ENCODE data around the gene GSTT2.
"Not testable (repeated sequence)": the region's sequence is repeated elsewhere in the genome, so short reads cannot be mapped to it uniquely, and the experiment has no call there.

GSTT2 gene

DNA sequence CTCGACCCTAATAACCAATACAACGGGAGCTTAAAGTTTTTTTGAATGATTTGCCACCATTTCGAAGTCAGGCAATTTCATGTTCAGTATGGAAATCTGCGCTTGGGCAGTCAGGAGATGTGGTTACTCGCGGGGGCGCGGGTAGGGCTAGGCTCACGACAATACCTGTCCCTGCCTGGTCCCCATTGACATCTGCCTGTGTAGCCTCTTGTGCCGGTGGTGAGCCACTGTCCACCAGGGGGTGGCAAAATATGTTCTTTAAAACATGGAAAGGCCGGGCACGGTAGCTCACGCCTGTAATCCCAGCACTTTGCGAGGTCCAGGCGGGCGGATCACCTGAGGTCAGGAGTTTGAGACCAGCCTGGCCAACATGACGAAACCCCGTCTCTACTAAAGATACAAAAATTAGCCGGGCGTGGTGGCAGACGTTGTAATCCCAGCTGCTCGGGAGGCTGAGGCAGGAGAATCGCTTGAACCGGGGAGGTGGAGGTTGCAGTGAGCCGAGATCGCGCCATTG, 5.0 kb upstream of the GSTT2 start:
- not testable (repeated sequence) for DNase-seq

DNA sequence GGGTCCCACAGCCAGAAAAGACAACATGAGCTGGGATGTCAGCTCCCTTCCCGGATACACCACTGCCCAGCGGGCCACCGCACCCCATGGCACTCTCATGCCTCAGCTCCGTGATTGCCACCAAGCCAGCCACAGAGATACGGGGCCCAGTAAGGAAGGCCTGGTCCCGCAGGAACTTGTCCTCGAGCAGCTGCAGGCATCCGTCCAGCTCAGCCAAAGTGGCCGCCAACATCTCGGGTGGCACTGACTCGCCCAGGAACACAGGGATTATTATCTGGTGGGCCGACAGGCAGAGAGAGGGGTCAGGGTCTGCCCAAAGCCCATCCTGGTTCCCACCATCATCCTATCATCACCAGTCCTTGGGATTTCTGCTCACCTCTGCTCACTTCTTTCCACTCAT, 2.6 kb upstream of the GSTT2 start:
- not testable (repeated sequence) for DNase-seq

DNA sequence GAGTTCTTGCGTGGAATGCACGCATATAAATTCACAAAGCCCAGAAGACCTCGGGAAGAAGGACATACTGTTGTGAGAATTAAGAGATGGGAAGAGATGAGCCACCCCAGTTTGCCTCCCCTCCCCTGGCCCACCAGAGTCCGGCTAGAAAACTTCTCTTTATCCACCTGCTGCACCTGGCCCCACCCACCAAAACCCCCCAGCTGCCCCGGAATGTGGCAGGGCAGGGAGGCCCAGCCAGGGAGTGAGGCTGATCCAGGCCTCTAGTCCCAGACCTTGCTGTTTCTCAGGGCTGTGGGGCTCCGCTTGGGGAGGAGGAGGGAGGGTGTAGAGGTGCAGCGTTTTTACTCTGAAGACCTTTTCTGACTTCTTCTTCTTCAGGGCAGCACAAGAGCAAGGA, 633 bp downstream of the GSTT2 start:
- DNase-seq, result not testable (repeated sequence)

DNA sequence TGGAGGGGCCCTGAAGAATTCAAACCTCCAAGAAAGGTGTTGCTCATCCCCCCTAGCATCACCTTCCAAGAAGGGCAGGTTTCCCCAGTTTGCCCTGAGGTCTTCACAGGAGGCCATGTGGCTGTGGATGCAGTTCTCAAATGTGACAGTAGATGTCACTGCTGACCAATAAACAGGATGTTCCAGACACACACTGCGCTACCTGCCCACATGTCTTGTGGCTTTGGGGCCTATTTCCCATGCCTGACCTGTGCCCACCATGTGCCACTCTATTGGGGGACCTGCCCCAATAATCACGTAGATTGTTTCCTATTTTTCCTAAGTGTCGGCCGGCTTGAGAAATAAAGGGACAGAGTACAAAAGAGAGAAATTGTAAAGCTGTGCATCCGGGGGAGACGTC, 4.5 kb downstream of the GSTT2 start:
- peak; percentile 82 for DNase-seq

DNA sequence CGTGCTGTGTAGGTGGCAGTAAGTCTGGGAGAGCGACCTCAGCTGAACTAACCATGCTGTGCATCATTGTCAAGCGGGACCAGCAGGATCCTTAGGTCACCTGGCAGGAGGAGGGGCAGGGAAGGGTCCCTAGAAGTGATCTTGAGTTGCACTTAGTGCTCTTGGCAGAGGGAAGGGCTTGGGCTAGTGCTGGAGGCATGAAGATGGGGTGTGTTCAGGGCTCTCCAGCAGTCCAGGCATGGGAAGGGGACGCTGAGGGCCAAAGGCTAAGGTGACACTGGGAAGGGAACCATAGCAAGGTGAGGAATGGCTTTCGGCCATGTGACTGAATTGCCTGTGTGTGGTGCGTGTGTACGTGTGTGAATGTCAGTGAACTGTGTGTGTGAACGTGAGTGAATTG, 6.2 kb downstream of the GSTT2 start:
- DNase-seq, result not testable (repeated sequence)

DNA sequence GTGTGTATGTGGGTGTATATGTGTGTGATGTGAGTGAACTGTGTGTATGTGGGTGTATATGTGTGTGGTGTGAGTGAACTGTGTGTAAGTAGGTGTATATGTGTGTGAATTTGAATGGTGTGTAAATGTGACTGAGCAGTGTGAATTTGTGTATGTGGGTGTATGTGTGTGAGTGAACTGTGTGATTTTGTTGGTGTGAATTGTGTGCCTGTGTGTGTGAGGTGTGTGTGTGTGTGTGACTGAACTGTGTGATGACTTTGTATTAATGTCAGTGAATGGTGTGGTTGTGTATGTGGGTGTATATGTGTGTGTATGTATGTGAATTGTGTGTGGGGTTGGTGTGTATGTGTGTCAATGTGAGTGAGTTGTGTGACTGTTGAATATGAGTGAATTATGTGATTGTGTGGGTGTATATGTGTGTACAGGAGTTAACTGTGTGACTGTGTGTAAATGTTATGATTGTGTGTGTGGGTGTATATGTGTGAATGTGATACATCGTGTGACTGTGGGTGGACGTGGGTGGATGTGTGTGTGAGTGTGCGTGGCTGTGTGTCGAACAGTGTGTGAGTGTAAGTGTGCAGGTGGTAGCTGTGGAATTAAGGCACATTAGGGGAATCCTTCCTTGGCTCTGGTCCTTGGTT, 6.7 kb downstream of the GSTT2 start:
- DNase-seq, result not testable (repeated sequence)

DNA sequence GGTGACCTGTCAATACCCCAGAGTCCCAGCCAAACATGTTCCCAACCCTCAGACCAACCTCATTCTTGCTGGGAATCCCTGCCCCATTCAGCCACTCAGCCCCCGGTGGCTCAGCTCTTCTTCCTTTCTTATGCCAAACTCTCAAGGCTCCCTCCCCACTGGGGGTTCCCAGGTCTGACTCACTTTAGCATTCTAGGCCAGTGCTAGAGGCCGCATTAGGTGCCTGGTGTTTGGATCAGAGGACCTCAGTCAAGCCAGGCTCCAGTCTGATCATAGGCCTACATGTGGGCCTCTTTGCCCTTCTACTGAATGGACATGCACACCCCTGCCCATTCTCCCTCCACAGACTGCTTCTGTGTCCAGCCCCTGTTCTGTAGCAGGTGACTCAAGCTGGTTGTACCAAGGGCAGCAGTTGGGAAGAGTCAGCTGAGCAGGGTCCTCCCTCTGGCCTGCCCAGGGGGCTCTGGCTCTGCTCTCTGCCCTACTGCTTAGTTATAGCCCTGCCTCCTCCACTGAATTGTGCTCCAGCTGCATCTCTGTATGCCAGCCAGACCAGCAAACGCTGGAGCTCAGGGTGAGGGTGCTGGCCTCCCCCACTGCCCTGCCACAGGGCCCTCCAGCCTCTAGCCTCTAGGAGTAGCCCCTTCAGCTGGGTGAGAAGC, 9.8 kb downstream of the GSTT2 start:
- DNase-seq, result not testable (repeated sequence)

DNA sequence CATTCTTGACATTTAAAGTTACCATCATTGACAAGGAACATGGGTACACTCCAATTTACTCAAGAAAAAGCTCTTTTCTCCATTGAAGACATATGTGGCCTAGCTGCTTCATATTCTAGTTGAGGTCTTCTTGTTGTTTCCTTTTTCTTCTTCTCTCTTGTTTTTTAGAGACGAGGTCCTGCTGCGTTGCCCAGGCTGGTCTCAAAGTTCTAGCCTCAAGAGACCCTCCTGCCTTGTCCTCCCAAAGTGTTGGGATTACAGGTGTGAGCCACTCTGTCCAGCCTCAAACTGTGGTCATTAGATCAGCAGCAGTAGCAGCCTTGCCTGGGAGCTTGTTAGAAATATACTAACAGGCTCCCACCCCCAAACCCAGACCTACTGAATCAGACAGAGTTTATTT, 13.1 kb downstream of the GSTT2 start:
- DNase-seq, result not testable (repeated sequence)

DNA sequence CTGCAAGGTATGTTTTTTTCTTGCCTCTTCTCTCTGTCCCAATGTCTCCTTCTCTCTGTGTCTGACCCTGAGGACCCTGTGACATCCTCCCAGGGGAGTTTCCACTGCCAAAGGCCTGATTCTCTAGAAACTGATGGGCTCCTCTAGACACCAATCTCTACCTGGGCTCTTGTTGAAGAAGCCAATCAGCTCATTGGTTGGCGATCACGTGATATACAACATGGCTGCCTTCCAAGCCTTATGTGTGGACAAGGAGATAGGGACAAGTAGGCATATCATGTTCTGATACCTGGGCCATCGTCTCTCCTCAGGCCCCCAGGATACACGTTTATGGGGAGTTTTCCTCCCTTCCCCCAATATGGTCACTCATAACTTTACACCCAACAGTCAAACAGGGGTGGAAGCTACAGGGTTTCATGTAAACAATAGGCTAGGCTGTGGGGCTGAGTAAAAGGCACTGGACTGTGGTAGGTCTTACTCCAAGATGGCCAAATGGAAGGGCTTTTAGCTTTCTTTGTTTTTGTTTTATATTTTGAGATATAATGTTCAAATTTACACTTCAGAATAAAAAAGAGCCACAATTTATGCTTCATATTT, 13.7 kb downstream of the GSTT2 start:
- not testable (repeated sequence) for DNase-seq

DNA sequence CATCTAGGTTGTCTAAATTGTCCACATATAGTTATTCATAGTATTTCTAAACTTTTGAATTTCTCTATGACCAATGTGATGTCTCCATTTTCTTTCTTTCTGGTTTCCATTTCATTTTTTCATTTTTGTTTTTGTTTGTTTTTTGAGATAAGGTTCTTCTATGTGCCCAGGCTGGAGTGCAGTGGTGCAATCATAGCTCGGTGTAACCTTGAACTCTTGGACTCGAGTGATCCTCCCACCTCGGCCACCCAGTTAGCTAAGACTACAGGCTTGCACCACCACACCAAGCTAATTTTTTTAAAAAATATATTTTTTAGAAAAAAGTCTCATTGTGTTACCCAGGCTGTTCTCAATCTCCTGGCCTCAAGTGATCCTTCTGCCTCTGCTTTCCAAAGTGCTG, 17.2 kb downstream of the GSTT2 start:
- DNase-seq, result no peak

DNA sequence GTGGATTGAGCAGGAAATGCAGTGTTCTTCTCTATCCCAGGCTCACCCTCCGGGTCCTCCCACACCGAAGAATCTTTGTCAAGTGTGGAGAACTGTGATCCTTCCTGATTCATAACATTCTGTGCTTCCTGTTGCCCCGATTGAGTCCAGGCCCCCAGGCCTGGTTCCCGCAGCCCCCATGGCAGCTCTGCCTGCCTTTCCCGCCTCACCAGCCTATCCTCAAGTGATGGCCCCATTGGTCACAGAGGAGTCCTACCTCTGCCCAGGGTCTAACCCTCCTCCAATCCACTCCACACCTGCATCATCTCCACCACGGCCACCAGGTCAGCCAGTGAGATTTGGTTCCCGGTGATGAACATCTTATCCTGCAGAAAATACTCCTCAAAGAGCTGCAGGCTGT, 19.8 kb downstream of the GSTT2 start:
- not testable (repeated sequence) for DNase-seq

DNA sequence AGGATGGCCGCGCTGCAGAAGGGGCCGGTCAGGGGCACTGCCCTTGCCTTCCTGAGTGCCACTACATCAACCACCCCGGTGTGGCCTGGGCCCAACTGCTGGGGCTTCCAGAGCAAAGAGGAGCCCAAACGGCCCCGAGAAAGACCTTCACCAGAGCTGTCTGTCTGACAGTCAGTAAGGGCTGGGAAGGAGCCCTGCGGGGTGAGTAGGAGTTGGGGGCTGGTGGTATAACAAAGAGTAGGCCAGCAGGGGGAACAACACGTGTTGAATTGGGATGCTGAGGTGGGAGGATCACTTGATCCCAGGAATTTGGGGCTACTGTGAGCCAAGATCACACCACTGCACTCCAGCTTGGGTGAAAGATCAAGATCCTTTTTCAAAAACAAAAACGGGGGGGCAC, 21.4 kb downstream of the GSTT2 start:
- DNase-seq, result no peak

DNA sequence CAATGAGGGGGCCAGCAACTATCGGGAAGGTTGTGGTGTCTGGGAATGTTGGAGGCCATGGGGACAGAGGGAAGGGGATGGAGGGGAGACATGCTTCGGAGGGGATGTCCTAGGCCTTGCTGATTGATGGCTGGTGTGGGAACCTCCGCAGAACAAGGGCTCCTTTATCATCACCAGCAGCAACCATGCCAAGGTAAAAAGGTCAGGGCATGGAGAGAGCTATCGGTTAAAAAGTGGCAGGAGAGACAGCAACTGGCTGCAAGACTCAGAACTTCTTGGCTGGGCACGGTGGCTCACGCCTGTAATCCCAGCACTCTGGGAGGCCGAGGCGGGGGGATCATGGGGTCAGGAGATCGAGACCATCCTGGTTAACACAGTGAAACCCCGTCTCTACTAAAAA, 22.3 kb downstream of the GSTT2 start:
- no peak for DNase-seq

DNA sequence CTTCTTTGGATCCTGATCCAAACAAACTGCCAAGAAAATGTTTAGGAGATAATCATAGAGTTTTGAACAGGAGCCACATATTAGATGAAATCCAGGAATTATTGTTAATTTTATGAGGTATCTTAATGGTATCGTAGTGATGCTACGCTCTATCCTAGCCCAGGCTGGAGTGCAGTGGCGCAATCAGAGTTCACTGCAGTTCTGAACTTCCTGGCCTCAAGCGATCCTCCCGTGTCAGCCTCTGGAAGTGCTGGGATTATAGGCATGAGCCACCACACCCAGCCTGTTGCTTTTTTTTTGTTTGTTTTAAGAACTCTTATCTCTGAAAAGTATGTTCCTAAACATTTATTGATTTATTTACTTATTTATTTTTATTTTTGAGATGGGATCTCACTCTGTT, 22.9 kb downstream of the GSTT2 start:
- DNase-seq, result no peak

DNA sequence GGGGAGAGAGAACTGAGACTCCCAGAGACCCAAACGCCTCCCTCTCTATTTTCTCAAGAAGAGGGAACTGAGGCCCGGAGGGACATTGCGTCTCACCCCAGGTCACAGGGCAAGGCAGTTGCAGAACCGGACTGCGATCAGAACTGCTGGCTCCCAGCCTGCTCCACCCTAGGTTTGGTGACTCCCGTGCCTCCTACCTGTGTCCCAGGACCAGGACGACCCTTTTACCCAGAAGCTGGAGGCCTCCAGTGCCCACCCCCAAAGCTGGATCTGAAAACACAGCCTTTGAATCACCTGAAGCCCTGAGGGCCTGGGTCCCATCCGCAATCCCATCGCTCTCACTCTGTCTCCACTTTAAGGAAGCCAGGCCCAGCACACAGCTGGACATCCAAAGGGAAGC, 24.0 kb downstream of the GSTT2 start:
- no peak for DNase-seq

DNA sequence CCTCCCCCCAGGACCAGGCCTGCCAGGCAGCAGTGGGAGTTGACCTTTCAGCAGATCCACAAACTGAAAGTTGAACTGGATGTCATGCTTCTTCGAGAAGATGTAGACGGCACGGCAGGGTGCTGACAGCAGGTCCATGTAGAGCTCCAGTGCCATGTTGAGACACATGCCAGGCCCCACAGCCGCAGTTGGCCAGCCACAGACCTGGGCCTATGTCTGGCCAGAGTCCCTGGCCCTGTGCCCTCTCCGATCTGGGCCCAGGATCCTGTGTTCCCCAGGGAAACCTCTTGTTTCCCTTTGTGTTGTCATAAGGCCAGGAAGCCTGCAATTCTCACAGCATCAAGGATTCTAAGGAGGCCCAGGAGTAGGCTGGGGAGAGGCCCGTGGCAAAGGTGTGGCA, 25.3 kb downstream of the GSTT2 start, which contains the start of gene GSTT4:
TSS of gene GSTT4 (minus strand) at position 253 of the 400 bp plus-strand sequence. CDS start at position 156, 97 bp downstream.
- no peak for DNase-seq

DNA sequence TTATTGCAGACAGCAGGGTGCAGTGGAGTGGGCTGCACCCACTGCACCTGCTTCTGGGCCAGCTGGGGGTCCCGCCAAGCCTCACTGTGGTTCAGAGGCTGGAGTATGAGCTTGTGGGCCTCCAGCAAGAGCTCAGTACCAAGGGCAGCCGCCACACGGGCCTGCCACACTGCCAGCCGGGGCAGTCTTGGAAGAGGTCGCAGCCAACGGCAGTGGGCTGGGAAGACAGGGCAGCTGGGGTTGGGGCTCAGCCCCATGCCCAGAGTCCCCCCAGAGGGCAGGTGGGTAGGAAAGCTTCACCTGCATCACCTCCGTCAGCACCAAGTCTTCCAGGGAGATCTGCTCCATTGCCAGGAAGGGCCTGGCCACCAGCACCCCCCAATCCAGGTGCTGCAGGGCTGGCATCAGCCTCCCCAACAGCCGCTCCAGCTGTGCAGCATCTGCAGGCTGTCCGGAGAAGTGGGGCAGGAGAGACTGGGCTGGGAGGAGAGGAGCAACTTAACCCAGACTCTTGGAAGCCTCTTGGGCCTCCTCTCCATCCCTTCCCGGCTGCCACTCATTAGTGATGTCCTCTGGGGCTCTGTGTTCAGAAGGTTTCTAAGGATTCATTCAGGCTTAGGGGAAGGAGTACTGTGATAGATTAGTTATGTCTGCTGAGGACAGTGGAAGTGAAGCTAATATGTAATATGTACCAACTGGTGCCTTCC, 26.4 kb downstream of the GSTT2 start:
- DNase-seq, result no peak

DNA sequence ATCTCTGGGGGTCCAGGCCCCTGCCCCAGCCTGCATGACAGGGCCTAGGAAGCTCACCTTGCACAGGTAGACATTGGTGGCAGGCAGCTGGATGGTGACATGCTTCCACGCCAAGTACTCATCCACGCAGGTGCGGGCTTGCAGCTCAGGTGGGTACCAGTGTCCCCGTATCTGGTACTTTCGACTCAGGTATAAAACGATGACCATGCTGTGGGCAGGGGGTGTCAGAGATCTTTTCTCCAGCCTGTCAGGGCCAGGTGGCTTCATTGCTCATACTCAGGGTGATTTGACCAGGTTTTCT, 26.9 kb downstream of the GSTT2 start:
- DNase-seq, result no peak

DNA sequence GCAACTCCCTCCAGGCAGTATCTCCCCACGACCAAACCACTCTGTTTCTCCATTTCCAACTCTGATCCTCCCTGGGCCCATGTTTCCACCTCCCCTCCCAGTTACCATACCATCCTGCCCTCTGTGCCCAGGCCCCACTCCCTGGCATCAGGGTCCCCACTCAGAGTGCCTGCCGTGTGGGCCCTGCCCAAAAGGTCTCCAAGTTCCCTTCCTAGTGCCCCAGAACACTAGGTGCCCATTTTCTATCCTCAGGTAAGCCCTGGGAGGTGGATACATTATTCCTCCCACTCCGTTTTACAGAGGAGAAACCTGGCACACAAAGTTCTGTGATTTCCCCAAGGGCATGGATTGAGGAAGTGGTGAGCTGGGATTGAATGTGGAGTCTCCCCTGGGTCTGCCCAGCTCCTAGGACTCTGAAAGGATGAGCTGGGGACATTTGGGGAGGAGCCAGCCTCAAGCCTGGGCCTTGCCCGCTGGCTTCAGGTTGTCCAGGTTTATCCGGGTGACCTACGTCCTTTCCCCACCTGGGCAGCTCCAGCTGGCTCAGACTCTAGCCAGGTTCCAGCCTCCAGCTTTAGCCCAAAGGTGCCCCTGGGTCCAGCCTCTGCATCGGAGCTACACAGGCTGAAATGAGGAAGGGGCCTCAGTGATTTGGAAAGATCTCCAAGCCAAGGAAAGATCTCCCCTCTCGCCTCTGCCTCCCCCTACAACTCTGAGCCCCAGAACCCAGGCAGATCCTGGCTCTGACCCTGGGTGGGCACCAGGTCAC, 27.5 kb downstream of the GSTT2 start:
- no peak for DNase-seq

DNA sequence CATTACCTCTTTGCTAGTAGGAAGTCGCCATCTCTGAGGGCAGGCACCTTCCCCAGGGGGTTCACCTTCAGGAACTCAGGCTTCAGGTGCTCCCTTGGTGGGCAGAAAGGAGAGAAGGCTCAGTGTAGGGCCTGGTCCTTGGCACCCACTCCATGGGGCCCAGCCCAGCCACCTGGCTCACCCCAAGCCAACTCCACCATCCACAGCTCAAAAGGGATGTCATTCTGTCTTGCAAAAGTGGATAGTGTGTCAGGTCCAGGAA, 28.0 kb downstream of the GSTT2 start:
- no peak for DNase-seq

DNA sequence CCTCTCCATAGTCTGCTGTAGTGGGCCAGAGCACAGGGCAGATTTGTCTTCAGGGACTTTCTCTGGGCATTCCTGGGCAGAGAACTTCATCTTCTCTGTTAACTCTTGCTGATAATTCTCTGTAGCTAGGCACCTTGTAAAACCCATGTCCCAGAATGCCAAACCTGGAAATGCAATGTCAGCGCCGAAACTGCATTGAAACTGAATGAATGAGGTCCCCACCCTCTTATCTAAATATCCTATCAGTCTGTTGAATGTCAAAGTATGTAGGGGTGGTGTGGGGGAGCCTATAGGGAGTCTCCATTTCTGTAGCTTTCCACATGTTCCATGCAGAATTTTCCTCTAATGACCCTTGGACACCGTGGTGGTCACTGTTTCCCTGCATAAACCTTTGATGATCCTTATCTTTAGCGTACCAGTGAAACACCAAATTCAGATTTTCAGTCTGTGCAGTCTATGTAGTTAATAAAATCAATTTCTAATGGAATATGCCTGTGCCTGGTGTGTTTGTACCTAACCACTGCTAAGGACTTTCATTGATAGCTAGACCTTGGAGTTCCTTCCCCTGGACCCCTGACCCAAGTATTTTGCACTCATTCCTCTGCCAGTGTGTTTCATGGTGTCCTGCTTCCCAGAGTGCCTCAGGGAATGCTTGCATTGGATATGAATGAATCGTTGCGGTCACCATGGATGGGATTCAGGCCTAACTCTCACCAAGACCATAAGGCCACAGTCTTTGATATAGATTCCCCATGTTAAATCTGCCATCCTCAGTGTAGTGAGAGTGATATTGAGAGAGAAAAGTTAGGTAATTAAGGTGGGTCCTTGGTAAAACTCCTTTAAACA, 28.7 kb downstream of the GSTT2 start:
- no peak for DNase-seq
